ENCODE measurements around the gene DHRS13.
"Not testable (repeated sequence)": the region's sequence is repeated elsewhere in the genome, so short reads cannot be mapped to it uniquely, and the experiment has no call there.

The DHRS13 gene

DNA sequence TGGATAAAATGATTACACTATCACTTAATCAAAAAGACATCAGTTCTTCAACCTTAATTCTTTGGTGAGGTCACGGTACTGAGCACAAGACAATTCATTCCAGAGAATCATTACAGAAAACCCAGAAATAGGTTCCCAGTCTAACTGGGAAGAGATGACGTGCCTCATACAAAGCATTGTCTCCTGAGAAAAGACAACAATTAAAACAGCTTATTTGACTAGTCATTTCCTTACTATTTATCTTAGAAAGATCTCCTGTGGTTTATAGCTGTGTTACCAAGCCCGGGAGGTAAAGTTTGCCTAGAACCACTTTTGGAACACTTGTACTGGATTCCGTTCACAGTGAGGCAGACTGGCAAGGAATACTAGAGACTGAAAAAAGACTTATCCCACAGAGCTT lies 43.4 kb upstream of the DHRS13 start:
- no peaks in the 10 kb centered on the region for H3K27me3 ChIP-seq (ENCODE audit: insufficient read depth, low read length)
- no peaks in the 10 kb centered on the region for H3K9me3 ChIP-seq (ENCODE audit: insufficient read depth, low read depth, low read length)
- no peak overlapping the region for H3K27ac ChIP-seq (ENCODE audit: low read length)
- peaks cover 52% of the 10 kb centered on the region for H3K36me3 ChIP-seq (ENCODE audit: insufficient read depth, low read depth, low read length)
- H3K9ac ChIP-seq (ENCODE audit: low read depth, low read length), result no peak overlapping the region
- no peak overlapping the region for H3K4me3 ChIP-seq (ENCODE audit: low read length)
- peaks cover 10% of the 10 kb centered on the region for H3K4me1 ChIP-seq (ENCODE audit: insufficient read depth, low read length)

DNA sequence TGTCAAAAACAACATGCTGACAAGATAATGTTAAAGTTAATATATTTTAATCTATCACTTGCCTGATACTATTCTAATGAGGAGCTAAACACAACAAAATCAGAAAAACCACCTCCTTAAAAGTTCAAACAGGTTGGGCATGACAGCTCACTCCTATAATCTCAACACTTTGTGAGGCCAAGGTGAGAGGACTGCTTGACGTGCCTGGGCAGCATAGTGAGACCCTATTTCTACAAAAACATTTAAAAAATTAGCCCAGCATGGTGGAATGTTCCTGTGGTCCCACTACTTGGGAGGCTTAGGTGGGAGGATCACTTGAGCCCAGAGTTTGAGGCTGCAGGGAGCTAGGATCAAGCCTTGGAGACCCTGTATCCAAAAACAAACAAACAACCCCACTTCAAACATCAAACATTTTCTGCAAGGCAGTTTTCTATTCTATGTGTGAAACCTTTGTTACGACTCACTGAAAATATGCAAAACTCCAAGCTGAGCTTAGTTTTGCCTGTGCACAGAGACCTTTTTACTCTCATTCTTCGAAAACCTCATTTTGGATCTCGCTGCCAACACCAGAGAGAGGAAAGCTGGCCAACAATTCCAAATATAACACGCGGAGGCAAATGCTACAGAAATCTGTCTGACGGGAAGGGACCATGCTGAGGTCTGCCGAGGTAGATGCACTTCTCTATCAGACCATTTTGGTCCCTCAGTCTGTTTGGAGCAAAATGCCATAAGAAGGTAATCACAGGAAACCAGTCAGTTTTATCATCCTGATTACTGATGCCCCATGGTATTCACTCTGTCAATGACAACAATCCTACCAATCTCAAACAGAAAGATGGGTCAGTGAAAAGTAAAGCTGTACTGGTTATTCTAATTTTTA lies 42.2 kb upstream of the DHRS13 start:
- no peak overlapping the region for H3K4me3 ChIP-seq (ENCODE audit: low read length)
- H3K27me3 ChIP-seq (ENCODE audit: insufficient read depth, low read length), result no peaks in the 10 kb centered on the region
- no peak overlapping the region for H3K27ac ChIP-seq (ENCODE audit: low read length)
- peaks cover 52% of the 10 kb centered on the region for H3K36me3 ChIP-seq (ENCODE audit: insufficient read depth, low read depth, low read length)
- no peaks in the 10 kb centered on the region for H3K9me3 ChIP-seq (ENCODE audit: insufficient read depth, low read depth, low read length)
- no peak overlapping the region for H3K9ac ChIP-seq (ENCODE audit: low read depth, low read length)
- H3K4me1 ChIP-seq (ENCODE audit: insufficient read depth, low read length), result peaks cover 10% of the 10 kb centered on the region

DNA sequence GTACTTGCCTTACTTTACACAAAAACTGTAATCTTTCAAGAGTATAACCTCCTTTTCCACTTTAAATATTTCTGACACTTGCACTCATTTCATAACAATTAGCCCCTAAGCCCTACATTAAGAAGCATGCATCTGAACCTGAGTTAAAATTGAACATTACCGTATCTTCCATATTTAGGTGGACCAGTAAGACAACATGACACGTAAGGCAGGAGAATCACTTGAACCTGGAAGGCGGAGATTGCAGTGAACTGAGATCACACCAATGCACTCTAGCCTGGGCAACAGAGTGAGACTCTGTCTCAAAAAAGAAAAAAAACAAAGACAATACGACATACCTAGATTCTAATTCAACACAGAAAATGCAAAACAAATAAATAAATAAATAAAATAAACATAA lies 41.5 kb upstream of the DHRS13 start:
- H3K4me3 ChIP-seq (ENCODE audit: low read length), result no peak overlapping the region
- peaks cover 59% of the 10 kb centered on the region for H3K36me3 ChIP-seq (ENCODE audit: insufficient read depth, low read depth, low read length)
- H3K9ac ChIP-seq (ENCODE audit: low read depth, low read length), result no peak overlapping the region
- H3K27me3 ChIP-seq (ENCODE audit: insufficient read depth, low read length), result no peaks in the 10 kb centered on the region
- H3K9me3 ChIP-seq (ENCODE audit: insufficient read depth, low read depth, low read length), result no peaks in the 10 kb centered on the region
- no peak overlapping the region for H3K27ac ChIP-seq (ENCODE audit: low read length)
- peaks cover 10% of the 10 kb centered on the region for H3K4me1 ChIP-seq (ENCODE audit: insufficient read depth, low read length)

DNA sequence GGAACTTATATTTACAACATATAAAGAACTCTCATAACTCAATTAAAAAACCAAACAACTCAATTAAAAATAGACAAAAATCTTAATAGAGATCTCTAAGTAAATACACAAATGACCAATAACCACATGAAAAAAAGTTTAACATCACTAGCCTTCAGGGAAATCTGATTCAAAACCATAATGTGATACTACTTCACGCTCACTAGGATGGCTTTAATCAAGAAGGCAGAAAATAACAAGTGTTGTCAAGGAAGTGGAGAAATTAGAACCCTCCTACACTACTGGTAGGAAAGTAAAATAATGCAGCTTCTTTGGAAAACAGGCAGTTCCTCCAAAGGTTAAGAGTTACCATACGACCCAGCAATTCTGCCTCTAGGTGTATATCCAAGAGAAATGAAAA lies 40.0 kb upstream of the DHRS13 start:
- Histone ChIP-seq H3K4me1 (ENCODE audit: insufficient read depth, low read length) (peaks cover 8% of the 10 kb centered on the region), H3K36me3 (ENCODE audit: insufficient read depth, low read depth, low read length) (peaks cover 58% of the 10 kb centered on the region), H3K4me3 (ENCODE audit: low read length) (no peak overlapping the region), H3K27ac (ENCODE audit: low read length) (no peak overlapping the region), H3K27me3 (ENCODE audit: insufficient read depth, low read length) (no peaks in the 10 kb centered on the region), H3K9me3 (ENCODE audit: insufficient read depth, low read depth, low read length) (no peaks in the 10 kb centered on the region), H3K9ac (ENCODE audit: low read depth, low read length) (no peak overlapping the region)

DNA sequence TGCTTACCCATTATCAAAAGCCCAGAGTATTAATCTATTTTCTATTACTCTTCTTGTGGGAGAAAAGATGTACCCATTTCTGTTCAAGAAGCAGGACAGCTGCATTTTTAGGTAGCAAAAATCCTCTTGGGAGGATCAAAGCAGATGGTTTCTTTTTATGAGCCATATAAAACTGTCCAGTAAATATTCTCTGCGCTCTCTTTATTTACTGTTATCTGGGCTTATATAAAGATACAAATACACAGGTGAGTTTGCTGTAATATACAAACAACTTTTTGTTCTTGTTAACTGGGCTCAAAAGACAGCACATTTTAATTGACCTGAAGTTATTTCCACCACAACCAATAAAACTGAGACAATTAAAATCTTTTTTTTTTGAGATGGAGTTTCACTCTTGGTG lies 38.4 kb upstream of the DHRS13 start:
- Histone ChIP-seq H3K27ac (ENCODE audit: low read length) (no peak overlapping the region), H3K36me3 (ENCODE audit: insufficient read depth, low read depth, low read length) (peaks cover 45% of the 10 kb centered on the region), H3K4me3 (ENCODE audit: low read length) (no peak overlapping the region), H3K4me1 (ENCODE audit: insufficient read depth, low read length) (peaks cover 16% of the 10 kb centered on the region), H3K27me3 (ENCODE audit: insufficient read depth, low read length) (no peaks in the 10 kb centered on the region), H3K9me3 (ENCODE audit: insufficient read depth, low read depth, low read length) (no peaks in the 10 kb centered on the region), H3K9ac (ENCODE audit: low read depth, low read length) (no peak overlapping the region)

DNA sequence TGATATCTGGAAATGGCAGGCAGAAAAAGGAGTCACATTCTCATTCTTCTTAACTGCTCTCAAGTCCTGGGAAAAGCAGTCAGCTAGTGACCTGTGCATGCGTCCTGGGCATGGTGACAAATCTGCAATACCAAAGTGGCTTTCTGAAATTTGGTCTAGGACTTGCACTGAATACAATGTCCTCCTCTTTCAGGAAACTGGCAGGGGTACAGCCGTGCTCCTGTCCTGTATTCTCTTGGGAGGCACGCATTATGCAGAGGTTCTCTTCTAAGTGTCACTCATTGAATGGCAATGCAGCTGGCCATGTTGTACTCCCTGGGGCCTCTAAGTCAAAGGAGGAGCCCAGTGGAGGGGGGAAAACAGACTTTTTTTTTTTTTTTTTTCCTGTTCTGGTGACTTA lies 37.8 kb upstream of the DHRS13 start:
- Histone ChIP-seq H3K9ac (ENCODE audit: low read depth, low read length) (no peak overlapping the region), H3K9me3 (ENCODE audit: insufficient read depth, low read depth, low read length) (no peaks in the 10 kb centered on the region), H3K36me3 (ENCODE audit: insufficient read depth, low read depth, low read length) (peaks cover 41% of the 10 kb centered on the region), H3K4me3 (ENCODE audit: low read length) (no peak overlapping the region), H3K27me3 (ENCODE audit: insufficient read depth, low read length) (no peaks in the 10 kb centered on the region), H3K27ac (ENCODE audit: low read length) (no peak overlapping the region), H3K4me1 (ENCODE audit: insufficient read depth, low read length) (peaks cover 22% of the 10 kb centered on the region)

DNA sequence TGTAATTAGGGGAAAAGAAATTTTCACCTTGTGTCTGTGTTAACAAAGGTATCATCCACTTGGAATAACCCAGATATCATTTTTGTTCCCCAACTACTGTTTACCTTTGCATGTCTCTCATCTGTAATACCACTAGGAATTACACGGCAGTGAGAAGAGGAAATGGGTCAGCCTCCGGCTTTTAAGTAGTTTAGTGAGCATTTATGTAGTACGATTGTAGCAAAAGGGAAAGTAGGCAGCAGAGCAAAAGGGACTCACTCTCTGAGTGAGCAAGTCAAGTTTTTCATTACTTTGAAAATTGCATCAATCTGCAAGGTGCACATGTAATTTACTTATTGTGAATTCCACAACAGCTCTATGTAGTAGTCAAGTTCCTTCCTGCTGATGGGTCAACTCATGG lies 37.3 kb upstream of the DHRS13 start:
- Histone ChIP-seq H3K4me1 (ENCODE audit: insufficient read depth, low read length) (peaks cover 23% of the 10 kb centered on the region), H3K9me3 (ENCODE audit: insufficient read depth, low read depth, low read length) (no peaks in the 10 kb centered on the region), H3K36me3 (ENCODE audit: insufficient read depth, low read depth, low read length) (peaks cover 39% of the 10 kb centered on the region), H3K27ac (ENCODE audit: low read length) (no peak overlapping the region), H3K4me3 (ENCODE audit: low read length) (no peak overlapping the region), H3K9ac (ENCODE audit: low read depth, low read length) (0 out of 2 replicates have a peak overlapping the region, but pooled peaks have one; percentile 9), H3K27me3 (ENCODE audit: insufficient read depth, low read length) (no peaks in the 10 kb centered on the region)

DNA sequence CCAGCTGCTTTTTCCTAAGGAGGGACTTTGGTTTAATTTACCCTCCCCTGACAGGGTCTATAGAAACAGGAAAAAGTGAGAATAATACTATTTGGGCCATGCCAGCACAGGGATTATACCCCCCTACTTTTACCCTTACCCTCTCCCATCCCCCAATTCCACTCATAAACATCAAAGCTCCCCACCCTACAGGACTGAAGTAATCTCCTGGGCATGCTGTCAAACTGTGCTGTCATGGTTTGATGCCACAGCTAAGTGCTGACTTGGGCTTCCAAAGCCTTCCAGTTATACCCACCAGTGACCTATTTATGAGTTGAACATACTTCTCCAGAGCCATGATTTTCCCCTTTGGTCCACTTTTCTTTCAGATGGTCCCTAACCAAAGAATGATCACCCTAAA lies 35.7 kb upstream of the DHRS13 start:
- Histone ChIP-seq H3K27me3 (ENCODE audit: insufficient read depth, low read length) (no peaks in the 10 kb centered on the region), H3K9ac (ENCODE audit: low read depth, low read length) (no peak overlapping the region), H3K27ac (ENCODE audit: low read length) (no peak overlapping the region), H3K9me3 (ENCODE audit: insufficient read depth, low read depth, low read length) (no peaks in the 10 kb centered on the region), H3K4me1 (ENCODE audit: insufficient read depth, low read length) (peaks cover 23% of the 10 kb centered on the region), H3K4me3 (ENCODE audit: low read length) (no peak overlapping the region), H3K36me3 (ENCODE audit: insufficient read depth, low read depth, low read length) (peaks cover 23% of the 10 kb centered on the region)

DNA sequence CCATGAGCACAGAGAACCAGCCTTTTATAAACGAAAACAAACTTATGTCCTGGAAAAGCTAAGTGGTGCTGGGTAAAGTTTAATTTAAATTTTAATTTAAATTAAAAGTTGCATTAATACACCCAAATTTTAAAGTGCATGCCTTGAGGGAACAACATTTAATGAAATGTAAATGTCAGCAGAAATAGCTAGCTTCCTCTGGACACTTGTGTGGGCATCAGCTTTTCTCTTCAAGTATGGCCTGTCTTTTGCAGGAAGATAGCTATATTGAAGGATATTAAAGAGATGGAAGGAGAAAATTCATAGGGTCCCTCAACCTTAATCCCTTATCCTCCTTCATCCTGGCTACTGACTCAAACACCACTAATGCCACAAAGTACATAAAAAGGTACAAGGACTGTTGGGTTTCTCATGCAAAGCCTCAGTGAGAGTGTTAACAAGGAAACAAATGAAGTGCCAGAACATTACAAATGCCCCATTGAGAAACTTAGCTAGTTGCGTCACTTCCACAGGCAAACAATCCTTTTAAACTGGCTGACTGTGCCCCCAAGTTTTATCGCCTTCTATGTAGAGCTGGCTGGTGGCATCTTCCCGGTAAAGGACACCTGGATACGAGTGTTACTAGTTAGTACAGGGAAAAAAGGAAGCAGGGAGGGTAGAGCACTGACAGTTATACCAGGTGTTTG lies 34.3 kb upstream of the DHRS13 start:
- H3K4me3 ChIP-seq (ENCODE audit: low read length), result no peak overlapping the region
- H3K27me3 ChIP-seq (ENCODE audit: insufficient read depth, low read length), result no peaks in the 10 kb centered on the region
- H3K9ac ChIP-seq (ENCODE audit: low read depth, low read length), result peak overlapping the region; percentile 33; the same call in 1 of the 2 replicates
- H3K36me3 ChIP-seq (ENCODE audit: insufficient read depth, low read depth, low read length), result peaks cover 16% of the 10 kb centered on the region
- H3K9me3 ChIP-seq (ENCODE audit: insufficient read depth, low read depth, low read length), result no peaks in the 10 kb centered on the region
- peaks cover 23% of the 10 kb centered on the region for H3K4me1 ChIP-seq (ENCODE audit: insufficient read depth, low read length)
- H3K27ac ChIP-seq (ENCODE audit: low read length), result no peak overlapping the region

DNA sequence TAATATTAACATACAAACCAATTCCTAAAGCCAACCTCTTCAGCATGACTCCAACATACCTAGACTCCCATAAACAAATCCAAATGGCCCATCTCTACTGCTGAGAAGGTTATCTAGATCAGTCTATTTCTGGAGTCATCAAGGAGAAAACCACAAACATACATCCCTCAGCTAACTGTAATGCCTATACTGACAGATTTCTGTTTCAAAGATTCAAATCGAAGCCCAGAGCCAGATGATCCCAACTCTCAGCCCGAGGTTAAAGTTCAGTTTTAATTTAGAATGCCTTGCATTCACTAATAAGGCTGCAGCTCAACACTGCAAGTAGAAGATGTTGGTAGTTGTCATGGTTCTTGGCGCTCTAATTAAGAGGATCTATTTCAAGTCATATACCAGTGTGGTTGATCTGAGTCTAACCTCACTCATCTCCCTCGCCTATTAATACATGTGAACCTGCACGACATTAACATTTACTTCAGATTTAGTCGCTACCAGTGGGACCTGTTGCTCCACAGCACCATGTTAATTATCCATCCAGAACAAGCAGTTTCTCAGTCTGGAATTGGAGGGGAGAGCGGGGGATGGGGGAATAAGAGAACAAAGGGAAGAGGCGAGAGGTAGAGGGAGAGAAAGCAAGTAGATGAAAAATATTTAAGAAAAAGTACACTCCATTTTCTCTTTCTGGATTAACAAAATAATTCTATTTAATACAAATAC lies 33.0 kb upstream of the DHRS13 start:
- H3K27me3 ChIP-seq (ENCODE audit: insufficient read depth, low read length), result no peaks in the 10 kb centered on the region
- no peak overlapping the region for H3K27ac ChIP-seq (ENCODE audit: low read length)
- H3K9me3 ChIP-seq (ENCODE audit: insufficient read depth, low read depth, low read length), result no peaks in the 10 kb centered on the region
- peaks cover 23% of the 10 kb centered on the region for H3K4me1 ChIP-seq (ENCODE audit: insufficient read depth, low read length)
- no peak overlapping the region for H3K4me3 ChIP-seq (ENCODE audit: low read length)
- H3K36me3 ChIP-seq (ENCODE audit: insufficient read depth, low read depth, low read length), result peaks cover 16% of the 10 kb centered on the region
- H3K9ac ChIP-seq (ENCODE audit: low read depth, low read length), result no peak overlapping the region

DNA sequence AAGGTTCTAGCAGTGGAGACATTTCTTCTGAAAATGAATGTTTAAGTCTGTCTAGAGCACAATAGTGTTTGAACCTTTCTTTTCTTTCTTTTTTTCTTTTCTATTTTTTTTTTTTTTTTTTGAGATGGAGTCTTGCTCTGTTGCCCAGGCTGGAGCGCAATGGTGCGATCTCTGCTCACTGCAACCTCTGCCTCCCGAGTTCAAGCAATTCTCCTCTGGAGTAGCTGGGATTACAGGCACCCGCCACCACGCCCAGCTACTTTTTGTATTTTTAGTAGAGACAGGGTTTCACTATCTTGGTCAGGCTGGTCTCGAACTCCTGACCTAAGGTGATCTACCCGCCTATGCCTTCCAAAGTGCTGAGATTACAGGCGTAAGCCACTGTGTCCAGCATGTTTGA lies 31.6 kb upstream of the DHRS13 start:
- not testable (repeated sequence) for H3K4me3 ChIP-seq (ENCODE audit: low read length); H3K9me3 ChIP-seq (ENCODE audit: insufficient read depth, low read depth, low read length); H3K36me3 ChIP-seq (ENCODE audit: insufficient read depth, low read depth, low read length); H3K27me3 ChIP-seq (ENCODE audit: insufficient read depth, low read length); H3K27ac ChIP-seq (ENCODE audit: low read length); H3K9ac ChIP-seq (ENCODE audit: low read depth, low read length)
- H3K4me1 ChIP-seq (ENCODE audit: insufficient read depth, low read length), result peaks cover 23% of the 10 kb centered on the region
